H9 (cell line): Measurements from ENCODE around the gene TOMM7. TPM values are rescaled to one million over a fixed set of nuclear protein-coding genes. Genes with fewer than 3 reads are reported as not detected.

Experiments
- DNase-seq: peaks from one replicate; pipeline ENCODE4 v3.0.0-alpha.2; 2017
- H2AFZ ChIP-seq: one replicate; pipeline ENCODE4 v1.6.1; 2013; ENCODE audit warnings: mild to moderate bottlenecking, low read length, control low read depth, moderate library complexity
- H2AK5ac ChIP-seq: 2 replicates; pipeline ENCODE4 v1.6.1; 2013; ENCODE audit warnings: low read length, control low read depth, mixed read lengths; ENCODE audit not compliant: insufficient read length
- H2BK120ac ChIP-seq: one replicate; pipeline ENCODE4 v1.6.1; 2013; ENCODE audit warnings: low read depth, mild to moderate bottlenecking, low read length, control low read depth, inconsistent platforms; ENCODE audit not compliant: poor library complexity, severe bottlenecking
- H2BK12ac ChIP-seq: 2 replicates; pipeline ENCODE4 v1.6.1; 2013; ENCODE audit warnings: low read length, control low read depth, mixed read lengths, low read depth; ENCODE audit not compliant: insufficient read length
- H2BK15ac ChIP-seq: 2 replicates; pipeline ENCODE4 v1.6.1; 2013; ENCODE audit warnings: low read depth, low read length, control low read depth
- H2BK20ac ChIP-seq: one replicate; pipeline ENCODE4 v1.6.1; 2013; ENCODE audit warnings: low read depth, mild to moderate bottlenecking, low read length, control low read depth, inconsistent platforms; ENCODE audit not compliant: poor library complexity, severe bottlenecking
- H2BK5ac ChIP-seq: 2 replicates; pipeline ENCODE4 v1.6.1; 2013; ENCODE audit warnings: low read length, control low read depth, mixed read lengths; ENCODE audit not compliant: insufficient read length
- H3K14ac ChIP-seq: 2 replicates; pipeline ENCODE4 v1.6.1; 2013; ENCODE audit warnings: low read length, control low read depth; ENCODE audit not compliant: insufficient read depth
- H3K18ac ChIP-seq: 2 replicates; pipeline ENCODE4 v1.6.1; 2013; ENCODE audit warnings: low read depth, mild to moderate bottlenecking, mixed read lengths, low read length, control low read depth; ENCODE audit not compliant: insufficient read length
- H3K23ac ChIP-seq: 2 replicates; pipeline ENCODE4 v1.6.1; 2013; ENCODE audit warnings: low read length, control low read depth, mixed read lengths, low read depth; ENCODE audit not compliant: insufficient read length
- H3K23me2 ChIP-seq: 2 replicates; pipeline ENCODE4 v1.6.1; 2013; ENCODE audit warnings: low read depth, mild to moderate bottlenecking, mixed read lengths, low read length, control low read depth; ENCODE audit not compliant: insufficient read length, poor library complexity, severe bottlenecking
- H3K27ac ChIP-seq: 2 replicates; pipeline ENCODE4 v1.5.1; 2013; ENCODE audit warnings: low read length, control low read depth, mixed read lengths, low read depth; ENCODE audit not compliant: insufficient read length
- H3K27me3 ChIP-seq: 2 replicates; pipeline ENCODE4 v1.6.1; 2013; ENCODE audit warnings: low read length, control low read depth, inconsistent platforms; ENCODE audit not compliant: insufficient read depth
- H3K4ac ChIP-seq: 2 replicates; pipeline ENCODE4 v1.6.1; 2013; ENCODE audit warnings: low read depth, mild to moderate bottlenecking, control low read depth, inconsistent platforms, low read length, moderate library complexity
- H3K4me1 ChIP-seq: 2 replicates; pipeline ENCODE4 v1.6.1; 2013; ENCODE audit warnings: low read length, control low read depth, inconsistent platforms; ENCODE audit not compliant: insufficient read depth
- H3K4me2 ChIP-seq: 2 replicates; pipeline ENCODE4 v1.6.1; 2013; ENCODE audit warnings: low read length, control low read depth, mixed read lengths; ENCODE audit not compliant: insufficient read length, insufficient read depth
- H3K56ac ChIP-seq: 2 replicates; pipeline ENCODE4 v1.6.1; 2013; ENCODE audit warnings: low read depth, mild to moderate bottlenecking, mixed read lengths, low read length, control low read depth; ENCODE audit not compliant: insufficient read length
- H3K79me1 ChIP-seq: 2 replicates; pipeline ENCODE4 v1.6.1; 2013; ENCODE audit warnings: low read depth, mild to moderate bottlenecking, moderate library complexity, low read length, control low read depth, inconsistent platforms; ENCODE audit not compliant: insufficient read depth, poor library complexity, severe bottlenecking
- H3K79me2 ChIP-seq: 2 replicates; pipeline ENCODE4 v1.6.1; 2013; ENCODE audit warnings: low read length, control low read depth, inconsistent platforms; ENCODE audit not compliant: insufficient read depth
- H3K9ac ChIP-seq: 2 replicates; pipeline ENCODE4 v1.6.1; 2013; ENCODE audit warnings: low read length, control low read depth, mixed read lengths; ENCODE audit not compliant: insufficient read length; ENCODE audit errors: extremely low read depth
- H3K9me3 ChIP-seq: one replicate; pipeline ENCODE4 v1.6.1; 2013; ENCODE audit warnings: low read depth, low read length, inconsistent platforms; ENCODE audit not compliant: control insufficient read depth
- H3T11ph ChIP-seq: one replicate; pipeline ENCODE4 v1.6.1; 2013; ENCODE audit warnings: mild to moderate bottlenecking, low read length, control low read depth, inconsistent platforms
- H4K20me1 ChIP-seq: one replicate; pipeline ENCODE4 v1.6.1; 2013; ENCODE audit not compliant: control insufficient read depth, insufficient read length, insufficient read depth
- H4K5ac ChIP-seq: 2 replicates; pipeline ENCODE4 v1.6.1; 2013; ENCODE audit warnings: low read depth, mild to moderate bottlenecking, mixed read lengths, low read length, control low read depth; ENCODE audit not compliant: insufficient read length
- H4K8ac ChIP-seq: replicated peaks from 2 replicates; pipeline ENCODE4 v1.6.1; 2013; ENCODE audit warnings: low read length, control low read depth, mixed read lengths, low read depth; ENCODE audit not compliant: insufficient read length
- H4K91ac ChIP-seq: 2 replicates; pipeline ENCODE4 v1.6.1; 2013; ENCODE audit warnings: low read depth, mild to moderate bottlenecking, moderate library complexity, mixed read lengths, low read length, control low read depth; ENCODE audit not compliant: insufficient read length
- H3K27ac Mint-ChIP-seq, 3 experiments: 2 replicates in 2 of 3; 3 replicates in 1 of 3; pipeline ENCODE4 v1.8.0; 2020 to 2021; ENCODE audit warnings: mixed read lengths in 3 of 3, mild to moderate bottlenecking in 1 of 3, moderate library complexity in 1 of 3
- H3K27me3 Mint-ChIP-seq: 2 replicates; pipeline ENCODE4 v1.8.0; 2021; ENCODE audit warnings: low read depth, mild to moderate bottlenecking, moderate library complexity, mixed read lengths
- H3K36me3 Mint-ChIP-seq, 3 experiments: 2 replicates in 2 of 3; 3 replicates in 1 of 3; pipeline ENCODE4 v1.8.0; 2020 to 2021; ENCODE audit warnings: low read depth in 3 of 3, mixed read lengths in 3 of 3; ENCODE audit not compliant: insufficient read depth in 1 of 3
- H3K4me1 Mint-ChIP-seq, 2 experiments: 2 replicates each; pipeline ENCODE4 v1.8.0; 2020; ENCODE audit warnings: mixed read lengths in 2 of 2
- H3K4me3 Mint-ChIP-seq, 2 experiments: 2 replicates in 1 of 2; 3 replicates in 1 of 2; pipeline ENCODE4 v1.8.0; 2020 to 2021; ENCODE audit warnings: mild to moderate bottlenecking in 2 of 2, mixed read lengths in 2 of 2, moderate library complexity in 1 of 2
- H3K9me3 Mint-ChIP-seq, 2 experiments: 2 replicates in 1 of 2; 3 replicates in 1 of 2; pipeline ENCODE4 v1.8.0; 2020; ENCODE audit warnings: mild to moderate bottlenecking in 2 of 2, mixed read lengths in 2 of 2, moderate library complexity in 1 of 2
- CTCF ChIP-seq: fragments of 200-600 bp; sonication (generic); conservative IDR thresholded peaks from 3 replicates; pipeline ENCODE4 v1.8.0; 2021; ENCODE audit warnings: antibody characterized with exemption, mild to moderate bottlenecking
- WGBS: extraction: QIAGEN DNeasy Blood & Tissue Kit; methylation state at CpG from one replicate; pipeline ENCODE4 v1.1.7; 2013; ENCODE audit warnings: missing lambda C conversion rate, low lambda C conversion rate, mixed read lengths; ENCODE audit not compliant: insufficient read length; ENCODE audit errors: extremely low coverage; 5-methylcytosine and 5-hydroxymethylcytosine counted together
- total RNA-seq: library from RNA; stranded (reverse); gene quantifications from 2 replicates; pipeline ENCODE4 v1.2.1, GENCODE V29; 2021

Gene TOMM7
- total RNA-seq, 1 experiment from 2014 or later = 368 TPM

DNA sequence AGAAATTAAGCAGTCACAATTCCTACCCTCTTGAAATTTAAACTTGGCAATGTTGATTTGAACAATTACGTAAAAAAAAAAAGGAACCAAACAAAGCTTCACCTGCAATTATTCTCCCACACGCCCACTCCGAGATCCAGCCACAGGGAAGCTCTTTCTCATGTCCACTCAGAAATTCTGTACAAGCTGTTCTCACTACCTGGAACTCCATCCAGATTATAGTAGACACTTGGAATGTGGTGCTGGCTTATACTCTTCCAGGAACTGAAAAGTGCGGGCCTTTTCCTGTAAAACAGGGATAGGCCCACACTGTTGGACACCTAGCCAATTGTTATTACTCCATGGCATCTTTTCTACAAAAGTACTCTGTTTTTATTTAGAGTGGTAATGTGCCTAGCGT is 20.3 kb upstream of the TOMM7 start:
- H4K91ac ChIP-seq = no peak overlapping the region
- no peak overlapping the region for H3K4ac ChIP-seq
- H3K23me2 ChIP-seq = no peaks in the 10 kb centered on the region
- H3K4me2 ChIP-seq = no peak overlapping the region
- no peaks in the 10 kb centered on the region for H3K79me1 ChIP-seq
- no peaks in the 10 kb centered on the region for H3K27me3 ChIP-seq
- H2BK12ac ChIP-seq = no peak overlapping the region
- no peak overlapping the region for H3K27ac ChIP-seq
- no peaks in the 10 kb centered on the region for H3K9me3 ChIP-seq
- no peak overlapping the region for H2BK20ac ChIP-seq
- no peak overlapping the region for H4K5ac ChIP-seq
- no peak overlapping the region for H2BK15ac ChIP-seq
- TF ChIP-seq CTCF = no peak
- H3K79me2 ChIP-seq = no peaks in the 10 kb centered on the region
- WGBS = no CpG with 5 or more reads among the region's 5 CpGs
- no peak overlapping the region for H2BK5ac ChIP-seq
- H3K56ac ChIP-seq = no peak overlapping the region
- no peak overlapping the region for H3K9ac ChIP-seq
- no peak for DNase-seq
- no peaks in the 10 kb centered on the region; a peak in 1 of 5 replicates for H3K9me3 Mint-ChIP-seq
- H3K4me3 Mint-ChIP-seq = no peak overlapping the region
- H3K4me1 Mint-ChIP-seq = peaks cover 13 to 14% of the 10 kb centered on the region in 2 experiments
- no peak overlapping the region for H4K8ac ChIP-seq
- H3K14ac ChIP-seq = no peak overlapping the region
- H3K23ac ChIP-seq = no peak overlapping the region
- H3K27ac Mint-ChIP-seq = peak overlapping the region in 2 of 3 experiments; percentile 1 to 90; a peak in 3 of 7 replicates
- H3K27me3 Mint-ChIP-seq = no peaks in the 10 kb centered on the region; the same call in 1 of the 2 replicates
- H2AK5ac ChIP-seq = no peak overlapping the region
- H4K20me1 ChIP-seq = no peaks in the 10 kb centered on the region
- no peak overlapping the region for H3K18ac ChIP-seq
- H3K36me3 Mint-ChIP-seq = peaks cover 0 to 2% (median 0%) of the 10 kb centered on the region in 3 experiments; a peak in 1 of 7 replicates
- H3K4me1 ChIP-seq = peaks cover 3% of the 10 kb centered on the region; the same call in 1 of the 2 replicates
- no peak overlapping the region for H2AFZ ChIP-seq
- no peak overlapping the region for H2BK120ac ChIP-seq
- no peak overlapping the region for H3T11ph ChIP-seq
